GM12878 (cell line): ENCODE results near the gene ADAMTS2. TPM values are rescaled to one million over a fixed set of nuclear protein-coding genes. Genes with fewer than 3 reads are reported as not detected.

ENCODE experiments used
- ATAC-seq: fragments of 200-7000 bp; cut with Tn5 transposase; 3 replicates; pipeline ENCODE4 v1.9.1; 2020; ENCODE audit warnings: mild to moderate bottlenecking, moderate library complexity
- BruUV-seq: library from RNA; stranded (reverse); fragments of 400-500 nt; replicated peaks from 2 replicates; lab custom pipeline; 2021; lab: Mats Ljungman, UMichigan
- CTCF ChIA-PET: fragments of 300-600 bp; sonication (Branson Sonifier 250); formaldehyde crosslinking; extraction: SDS; loops from one replicate; lab custom pipeline; 2021; ENCODE audit warnings: inconsistent platforms; lab: Yijun Ruan, JAX
- POLR2A ChIA-PET: fragments of 350-600 bp; formaldehyde crosslinking; extraction: SDS; loops from one replicate; lab custom pipeline; 2021; ENCODE audit warnings: inconsistent platforms; lab: Charles Lee
- RAD21 ChIA-PET: fragments of 300-600 bp; sonication (Branson Sonifier 250); formaldehyde crosslinking; loops from one replicate; lab custom pipeline; 2023; ENCODE audit warnings: antibody characterized with exemption; ENCODE audit not compliant: unreplicated experiment; lab: Charles Lee
- SMC1A ChIA-PET: fragments of 300-600 bp; sonication (Branson Sonifier 250); formaldehyde crosslinking; loops from one replicate; lab custom pipeline; 2023; ENCODE audit not compliant: unreplicated experiment, uncharacterized antibody; lab: Charles Lee
- DNase-seq: peaks from one replicate; pipeline ENCODE4 v3.0.0-alpha.2; 2011; ENCODE audit warnings: low read depth, low spot score
- FAIRE-seq: peaks from 3 replicates; lab custom pipeline; 2011; peaks lifted over from hg19 to GRCh38; lab: Jason Lieb, UNC
- H2AFZ ChIP-seq: 2 replicates; pipeline ENCODE4 v1.6.0; 2011; ENCODE audit warnings: low read depth, low read length, control low read depth; ENCODE audit not compliant: control insufficient read depth
- H3K27ac ChIP-seq: 2 replicates; pipeline ENCODE4 v1.5.1; 2011; ENCODE audit warnings: control low read depth; ENCODE audit not compliant: control insufficient read depth, insufficient read depth
- H3K27me3 ChIP-seq, 2 experiments: replicated peaks in 1 of 2; 2 replicates each; pipeline versions ENCODE4 v1.6.0 to v1.6.1; 2011; ENCODE audit warnings: low read length in 1 of 2; ENCODE audit not compliant: control insufficient read depth in 2 of 2, insufficient read depth in 2 of 2
- H3K36me3 ChIP-seq, 2 experiments: 2 replicates each; pipeline ENCODE4 v1.5.1; 2011; ENCODE audit warnings: low read length in 1 of 2; ENCODE audit not compliant: control insufficient read depth in 2 of 2, insufficient read depth in 2 of 2
- H3K4me1 ChIP-seq: 2 replicates; pipeline ENCODE4 v1.6.1; 2011; ENCODE audit warnings: mild to moderate bottlenecking, low read length, moderate library complexity, mixed read lengths; ENCODE audit not compliant: control insufficient read depth, insufficient read depth
- H3K4me2 ChIP-seq: 2 replicates; pipeline ENCODE4 v1.6.0; 2011; ENCODE audit warnings: control low read depth; ENCODE audit not compliant: control insufficient read depth, insufficient read depth
- H3K4me3 ChIP-seq: fragments of 200-600 bp; sonication (generic); 2 replicates; pipeline ENCODE4 v1.5.1; 2016
- H3K79me2 ChIP-seq: 2 replicates; pipeline ENCODE4 v1.6.0; 2011; ENCODE audit warnings: low read length; ENCODE audit not compliant: control insufficient read depth, insufficient read depth
- H3K9ac ChIP-seq: 2 replicates; pipeline ENCODE4 v1.8.0; 2011; ENCODE audit warnings: low read length, control low read depth, mixed read lengths; ENCODE audit not compliant: control insufficient read depth, insufficient read depth
- H3K9me3 ChIP-seq: replicated peaks from 3 replicates; pipeline ENCODE4 v1.5.1; 2011; ENCODE audit warnings: mild to moderate bottlenecking, low read length; ENCODE audit not compliant: control insufficient read depth, insufficient read depth
- H4K20me1 ChIP-seq: 2 replicates; pipeline ENCODE4 v1.6.0; 2011; ENCODE audit not compliant: control insufficient read depth, insufficient read depth
- E4F1 ChIP-seq: fragments of 450-650 bp; IDR thresholded peaks from 2 replicates; pipeline ENCODE4 v1.6.1; 2018; ENCODE audit warnings: borderline replicate concordance, mild to moderate bottlenecking; ENCODE audit not compliant: partially characterized antibody
- LARP7 ChIP-seq: fragments of 450-650 bp; IDR thresholded peaks from 2 replicates; pipeline ENCODE4 v1.6.1; 2017; ENCODE audit warnings: mild to moderate bottlenecking
- PRDM15 ChIP-seq: fragments of 450-650 bp; formaldehyde crosslinking; IDR thresholded peaks from 2 replicates; pipeline ENCODE4 v1.4.0; 2020; ENCODE audit warnings: mild to moderate bottlenecking, moderate library complexity
- SMAD1 ChIP-seq: fragments of 450-650 bp; IDR thresholded peaks from 2 replicates; pipeline ENCODE4 v1.6.1; 2018; ENCODE audit warnings: mild to moderate bottlenecking, low read depth; ENCODE audit not compliant: partially characterized antibody
- SREBF2 ChIP-seq: IDR thresholded peaks from 2 replicates; pipeline ENCODE4 v1.6.1; 2012; ENCODE audit warnings: mild to moderate bottlenecking, low read length
- SUZ12 ChIP-seq: fragments of 200-600 bp; sonication (generic); IDR thresholded peaks from one replicate; pipeline ENCODE4 v1.6.1; 2018; ENCODE audit warnings: antibody characterized with exemption, mild to moderate bottlenecking; ENCODE audit not compliant: unreplicated experiment
- TCF7 ChIP-seq: IDR thresholded peaks from 2 replicates; pipeline ENCODE4 v1.6.1; 2014; ENCODE audit warnings: antibody characterized with exemption, borderline replicate concordance
- WGBS: methylation state at CpG from one replicate; pipeline ENCODE4 v1.1.6; 2016; ENCODE audit warnings: low lambda C conversion rate; ENCODE audit not compliant: insufficient replicate concordance, insufficient coverage; ENCODE audit errors: missing lambda C conversion rate; 5-methylcytosine and 5-hydroxymethylcytosine counted together
- in situ Hi-C: fragments of 300-500 bp; cut with MboI; formaldehyde crosslinking; loops from 9 replicates; pipeline ENCODE4 v1.14.3; 2018; ENCODE audit warnings: mixed read lengths
- intact Hi-C: fragments of 100-400 bp; cut with micrococcal nuclease; formaldehyde crosslinking; loops from one replicate; pipeline ENCODE4 v1.14.2; 2022; ENCODE audit not compliant: unreplicated experiment
- polyA plus RNA-seq, 11 experiments: library from polyadenylated mRNA; depleted of rRNA in 4 of 11; unstranded in 6 of 11; stranded (reverse) in 5 of 11; fragments of >200 nt; fragmentation: Nextera tagmentation in 4 of 11; fragmentation: Illumina TruSeq in 1 of 11; extraction: Ambion mirVana in 4 of 11; extraction: Trizol in 1 of 11; gene quantifications; 1 replicate in 1 of 11; 2 replicates in 10 of 11; pipeline versions ENCODE4 v1.2.1 to v1.2.3, GENCODE V29; 2011 to 2016; ENCODE audit warnings: inconsistent platforms in 2 of 11, missing spikeins in 2 of 11, low read depth in 1 of 11
- total RNA-seq, 4 experiments: library from RNA; depleted of rRNA in 3 of 4; stranded (reverse); fragments of >200 nt in 3 of 4; fragmentation: Illumina TruSeq in 1 of 4; extraction: Trizol in 1 of 4; gene quantifications; 2 replicates each; pipeline versions ENCODE4 v1.2.1 to v1.2.3, GENCODE V29; 2013 to 2021

The ADAMTS2 gene
- total and polyA plus RNA-seq, 10 of the 15 experiments (the other 5 are each of a cell fraction or from before 2014, with no cell fraction given), result 0.03 to 0.05 TPM; not detected in 8

GRCh38 chr5:179114756-179115155 is 230.5 kb downstream of the ADAMTS2 start:
- Histone ChIP-seq H3K4me2 (no peak overlapping the region), H3K9me3 (no peaks in the 10 kb centered on the region; the same call in 2 of the 3 replicates), H3K4me3 (no peak overlapping the region), H3K27ac (no peak overlapping the region), H3K79me2 (no peaks in the 10 kb centered on the region), H3K36me3 (no peaks in the 10 kb centered on the region), H4K20me1 (no peaks in the 10 kb centered on the region), H3K9ac (no peak overlapping the region), H3K27me3 (no peaks in the 10 kb centered on the region), H3K4me1 (no peaks in the 10 kb centered on the region), H2AFZ (no peak overlapping the region)
- no TSS peak for BruUV-seq
- in situ Hi-C loops, result no loop called here
- intact Hi-C loops, result no loop called here
- DNase-seq (no peak), FAIRE-seq (no peak), ATAC-seq (no peak)
- RAD21 ChIA-PET, result no interaction called here
- SMC1A ChIA-PET, result no interaction called here
- TF ChIP-seq SMAD1 (no peak), LARP7 (no peak), E4F1 (no peak), SUZ12 (no peak), PRDM15 (CRISPR knock-in tag) (no peak), TCF7 (no peak), SREBF2 (no peak)
- WGBS, result 68% methylated on average over 7 of the region's 7 CpGs
- CTCF ChIA-PET, result no interaction called here
- POLR2A ChIA-PET, result no interaction called here
